ENCODE data around the gene SMU1. TPM values are rescaled to one million over a fixed set of nuclear protein-coding genes. Genes with fewer than 3 reads are reported as not detected.

SMU1 gene
- 11.1 and 11.4 TPM in 2 replicates for total RNA-seq

DNA sequence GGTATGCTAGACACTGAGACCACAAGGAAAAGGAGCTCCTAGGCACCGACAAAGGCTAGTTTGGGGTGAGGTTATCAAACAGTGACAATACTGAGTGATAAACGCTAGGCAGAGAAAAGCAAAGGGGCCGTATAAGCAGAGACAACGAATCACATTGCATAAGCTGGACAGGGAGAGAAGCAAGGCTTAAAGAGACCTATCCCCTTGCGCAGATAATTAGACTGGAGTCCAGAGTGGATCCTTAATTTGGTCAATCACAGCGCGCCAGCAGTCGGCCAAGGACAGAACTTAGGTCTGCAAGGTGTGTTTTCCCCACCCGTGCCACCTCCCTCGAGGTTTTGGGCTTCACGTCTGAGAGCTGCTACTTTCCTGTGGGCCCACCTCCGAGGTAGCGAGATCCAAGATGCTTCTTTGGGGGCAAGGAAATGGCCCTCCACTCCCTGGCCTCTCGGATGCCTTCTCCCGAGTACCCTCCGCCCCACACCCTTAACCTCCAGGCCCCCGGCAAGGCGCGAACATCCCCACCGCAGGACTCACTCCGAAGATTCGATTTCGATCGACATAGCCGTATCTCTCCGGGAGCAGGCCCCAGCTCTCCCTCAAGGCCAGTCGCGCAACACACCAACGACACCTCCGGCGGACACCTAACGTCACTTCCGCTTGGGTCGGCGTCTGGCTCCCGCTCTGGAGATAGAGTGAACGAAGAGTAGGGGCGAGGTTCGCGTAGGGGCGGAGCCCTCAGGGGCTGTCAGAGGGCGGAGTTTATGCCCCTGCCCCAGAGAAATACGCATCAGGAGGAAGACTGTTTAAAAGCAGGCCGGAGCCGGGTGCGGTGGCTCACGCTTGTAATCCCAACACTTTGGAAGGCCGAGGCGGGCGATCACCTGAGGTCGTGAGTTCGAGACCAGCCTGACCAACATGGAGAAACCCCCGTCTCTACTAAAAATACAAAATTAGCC, at the start of gene SMU1:
TSS of gene SMU1 (minus strand) at position 629 of the 959 bp plus-strand sequence. CDS start at position 563, 66 bp downstream.

DNA sequence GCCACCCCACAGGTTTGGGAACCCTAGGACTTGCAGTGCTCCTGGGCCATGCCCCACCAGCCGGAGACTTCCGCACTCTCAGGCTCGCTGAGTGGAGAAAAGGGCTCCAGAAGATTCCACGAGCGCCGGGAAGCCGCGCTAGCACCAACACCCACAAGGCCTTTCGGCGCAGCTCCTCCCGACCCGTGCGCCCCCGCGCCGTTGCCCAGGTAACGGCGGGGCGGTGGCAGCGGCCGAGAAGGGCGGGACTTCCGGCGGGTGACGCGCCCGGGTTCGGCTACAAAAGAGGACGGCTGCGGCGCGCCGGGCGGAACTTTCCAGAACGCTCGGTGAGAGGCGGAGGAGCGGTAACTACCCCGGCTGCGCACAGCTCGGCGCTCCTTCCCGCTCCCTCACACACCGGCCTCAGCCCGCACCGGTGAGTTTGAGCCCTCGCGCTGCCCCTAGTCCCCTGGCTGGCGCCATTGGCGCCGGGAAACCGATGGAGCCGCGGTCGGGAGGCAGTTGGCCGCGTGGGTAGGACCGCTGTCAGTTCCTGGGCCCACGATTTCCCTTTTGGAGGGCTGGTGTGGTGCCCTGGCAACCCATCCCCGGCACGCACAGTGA, 51.4 kb downstream of the SMU1 start, which contains the start of gene DNAJA1:
TSS of gene DNAJA1 (plus strand) at position 308 of the 606 bp plus-strand sequence. CDS start 1,212 bp downstream, outside the sequence.

Other genes with a start within 250 kb of the SMU1 start
- 16.0 and 29.4 TPM in 2 replicates for gene APTX, start 75.0 kb downstream of the SMU1 start, total RNA-seq
- gene DNAJA1, start 51.4 kb downstream of the SMU1 start, total RNA-seq = 74.7 and 90.9 TPM in 2 replicates
- 88.1 and 95.9 TPM in 2 replicates for gene B4GALT1, start 90.7 kb upstream of the SMU1 start, total RNA-seq
- gene SPINK4, start 163.5 kb upstream of the SMU1 start, total RNA-seq = not detected in 2 replicates
- 27.0 and 46.1 TPM in 2 replicates for gene BAG1, start 188.0 kb upstream of the SMU1 start, total RNA-seq
- 36.3 and 51.4 TPM in 2 replicates for gene CHMP5, start 188.4 kb upstream of the SMU1 start, total RNA-seq
- 20.3 and 21.8 TPM in 2 replicates for gene NFX1, start 213.8 kb upstream of the SMU1 start, total RNA-seq